ENCODE measurements around the gene LMNTD2.

DNA sequence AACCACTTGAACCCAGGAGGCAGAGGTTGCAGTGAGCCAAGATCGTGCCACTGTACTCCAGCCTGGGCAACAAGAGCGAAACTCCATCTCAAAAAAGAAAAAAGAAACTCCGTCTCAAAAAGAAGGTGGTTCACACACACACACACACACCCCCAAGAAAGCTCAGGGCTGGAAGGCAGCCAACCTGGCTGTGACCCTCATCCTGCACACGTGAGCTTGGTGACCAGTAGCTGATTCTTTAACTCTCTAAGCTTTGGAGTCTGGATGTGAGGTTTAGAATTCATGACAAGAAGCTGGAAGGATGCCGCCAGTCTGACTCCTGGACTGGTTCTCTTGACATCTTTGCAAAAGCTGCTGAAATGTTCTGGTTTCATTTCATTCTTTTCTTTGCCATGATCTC is 51.6 kb downstream of the LMNTD2 start:
- no peak for TF ChIP-seq POLR2A (IDR thresholded peaks at IDR 0.05; ENCODE audit: insufficient read depth in 1 of 2, low read depth in 2 of 2, low read length in 2 of 2)
- TF ChIP-seq KLF15 (CRISPR knock-in tag; IDR thresholded peaks at IDR 0.05; ENCODE audit: borderline replicate concordance) = no peak
- TF ChIP-seq SP1 (IDR thresholded peaks at IDR 0.05) = no peak
- TF ChIP-seq SP1 (CRISPR knock-in tag; IDR thresholded peaks at IDR 0.05) = no peak
- TF ChIP-seq ELF4 (CRISPR knock-in tag; IDR thresholded peaks at IDR 0.05; ENCODE audit: borderline replicate concordance) = no peak

Data from HepG2 (cell line).